A673 (cell line): ENCODE results near the gene RFX1. TPM values are rescaled to one million over a fixed set of nuclear protein-coding genes. Genes with fewer than 3 reads are reported as not detected.
"Not testable (repeated sequence)": the region's sequence is repeated elsewhere in the genome, so short reads cannot be mapped to it uniquely, and the experiment has no call there.

Experiments used
- BruUV-seq: library from RNA; stranded (reverse); fragments of 400-500 nt; replicated peaks from 2 replicates; lab custom pipeline; 2021; lab: Mats Ljungman, UMichigan
- CTCF ChIA-PET: fragments of 300-600 bp; sonication (Branson Sonifier 250); formaldehyde crosslinking; loops from one replicate; lab custom pipeline; 2022; ENCODE audit warnings: antibody characterized with exemption; lab: Charles Lee
- POLR2A ChIA-PET: fragments of 300-600 bp; sonication (Branson Sonifier 250); formaldehyde crosslinking; loops from one replicate; lab custom pipeline; 2022; ENCODE audit warnings: antibody characterized with exemption; ENCODE audit not compliant: low non-redundant PET; lab: Charles Lee
- DNase-seq: peaks from one replicate; pipeline ENCODE4 v3.0.0-alpha.2; 2015; ENCODE audit warnings: low spot score
- H3K27ac ChIP-seq: fragments of 200-600 bp; sonication (generic); 2 replicates; pipeline ENCODE4 v1.5.1; 2016; ENCODE audit warnings: mixed run types, low read depth, mild to moderate bottlenecking, mixed read lengths, antibody characterized with exemption, low read length; ENCODE audit not compliant: poor library complexity, severe bottlenecking
- H3K27me3 ChIP-seq: fragments of 200-600 bp; sonication (generic); replicated peaks from 2 replicates; pipeline ENCODE4 v1.6.1; 2017; ENCODE audit warnings: mixed run types, low read depth, mild to moderate bottlenecking, mixed read lengths, antibody characterized with exemption, low read length; ENCODE audit not compliant: insufficient read depth, poor library complexity
- H3K36me3 ChIP-seq: fragments of 200-600 bp; sonication (generic); 2 replicates; pipeline ENCODE4 v1.6.1; 2016; ENCODE audit warnings: mixed run types, mild to moderate bottlenecking, mixed read lengths, antibody characterized with exemption, low read length; ENCODE audit not compliant: insufficient read depth, poor library complexity, severe bottlenecking
- H3K4me1 ChIP-seq: fragments of 200-600 bp; sonication (generic); 2 replicates; pipeline ENCODE4 v1.6.1; 2017; ENCODE audit warnings: mixed run types, mild to moderate bottlenecking, mixed read lengths, antibody characterized with exemption, low read length; ENCODE audit not compliant: insufficient read depth, poor library complexity, severe bottlenecking
- H3K4me3 ChIP-seq: fragments of 200-600 bp; sonication (generic); 2 replicates; pipeline ENCODE4 v1.5.1; 2016; ENCODE audit warnings: low read depth, mixed run types, mild to moderate bottlenecking, mixed read lengths, low read length; ENCODE audit not compliant: poor library complexity, severe bottlenecking
- H3K9me3 ChIP-seq: fragments of 200-600 bp; sonication (generic); 2 replicates; pipeline ENCODE4 v1.6.1; 2016; ENCODE audit warnings: mixed run types, low read depth, mild to moderate bottlenecking, mixed read lengths, antibody characterized with exemption, low read length; ENCODE audit not compliant: poor library complexity, severe bottlenecking
- CTCF ChIP-seq: fragments of 300-800, 200-600 bp; sonication (generic); conservative IDR thresholded peaks from 2 replicates; pipeline ENCODE4 v1.5.1; 2017; ENCODE audit warnings: low read depth, mild to moderate bottlenecking, antibody characterized with exemption, low read length, moderate library complexity, mixed read lengths
- EZH2 ChIP-seq: fragments of 200-600 bp; sonication (generic); IDR thresholded peaks from 2 replicates; pipeline ENCODE4 v1.6.1; 2017; ENCODE audit warnings: borderline replicate concordance, low read depth, mild to moderate bottlenecking, mixed read lengths, antibody characterized with exemption, low read length; ENCODE audit not compliant: poor library complexity, severe bottlenecking
- intact Hi-C: fragments of 100-400 bp; cut with micrococcal nuclease; formaldehyde crosslinking; loops from one replicate; pipeline ENCODE4 v1.10.0; 2022; ENCODE audit not compliant: unreplicated experiment
- total RNA-seq: library from RNA; stranded (reverse); gene quantifications from 2 replicates; pipeline ENCODE4 v1.2.3, GENCODE V29; 2021

The RFX1 gene
- total RNA-seq, 1 experiment from 2014 or later: 19.5 TPM

GRCh38 chr19:14039181-14039580 lies 33.1 kb upstream of the RFX1 start:
- CTCF ChIA-PET: no interaction called here
- Histone ChIP-seq H3K36me3 (no peaks in the 10 kb centered on the region), H3K27ac (no peak overlapping the region), H3K9me3 (no peaks in the 10 kb centered on the region), H3K4me1 (no peaks in the 10 kb centered on the region), H3K4me3 (no peak overlapping the region), H3K27me3 (no peaks in the 10 kb centered on the region)
- POLR2A ChIA-PET: no interaction called here
- TF ChIP-seq EZH2 (no peak), CTCF (no peak)
- no TSS peak for BruUV-seq
- intact Hi-C loops: no loop called here
- DNase-seq: no peak

- H3K27ac ChIP-seq: no peak overlapping the region
- H3K4me1 ChIP-seq: no peaks in the 10 kb centered on the region
- no peak for TF ChIP-seq EZH2
- no peak for TF ChIP-seq CTCF
- intact Hi-C loops: no loop called here
- no peaks in the 10 kb centered on the region for H3K9me3 ChIP-seq
- H3K27me3 ChIP-seq: no peaks in the 10 kb centered on the region
- H3K4me3 ChIP-seq: no peak overlapping the region
- POLR2A ChIA-PET: no interaction called here
- no TSS peak for BruUV-seq
- no peak for DNase-seq
- CTCF ChIA-PET: no interaction called here
- H3K36me3 ChIP-seq: no peaks in the 10 kb centered on the region
Measured at GRCh38 chr19:14035706-14036105, 29.6 kb upstream of the RFX1 start.

- H3K27me3 ChIP-seq, intact Hi-C loops, POLR2A ChIA-PET, H3K4me3 ChIP-seq, H3K36me3 ChIP-seq, DNase-seq, H3K9me3 ChIP-seq, H3K4me1 ChIP-seq, BruUV-seq, H3K27ac ChIP-seq: not testable (repeated sequence)
- 0 out of 2 replicates have a peak, but pooled peaks have one; percentile 18 for TF ChIP-seq CTCF
- CTCF ChIA-PET: interaction anchor here (0.6 kb wide), 1 partner anchor 157 kb away, joined by 3 read pairs; no protein-coding TSS in a partner anchor
Measured at GRCh38 chr19:14035159-14035558, 29.0 kb upstream of the RFX1 start.
